ENCODE measurements around the gene RNF224.

Gene RNF224

GRCh38 chr9:137227054-137227852, at the start of gene RNF224:
RNF224 (plus strand) TSS chr9:137227502; CDS start chr9:137228336, 834 bp downstream.
- peak; percentile 63 for DNase-seq

GRCh38 chr9:137178201-137178938, 48.9 kb upstream of the RNF224 start:
- DNase-seq, result no peak

- no peak for DNase-seq
Measured at GRCh38 chr9:137178939-137179630, 48.2 kb upstream of the RNF224 start.

- no peak for DNase-seq
Measured at GRCh38 chr9:137179761-137180160, 47.5 kb upstream of the RNF224 start.

- DNase-seq, result no peak
Measured at GRCh38 chr9:137180491-137180890, 46.8 kb upstream of the RNF224 start.

GRCh38 chr9:137181680-137182079, 45.6 kb upstream of the RNF224 start:
- DNase-seq, result no peak

GRCh38 chr9:137182836-137183235, 44.5 kb upstream of the RNF224 start:
- DNase-seq, result no peak

- no peak for DNase-seq
Measured at GRCh38 chr9:137183980-137184595, 43.2 kb upstream of the RNF224 start.

- no peak for DNase-seq
Measured at GRCh38 chr9:137184881-137185660, 42.2 kb upstream of the RNF224 start.

GRCh38 chr9:137185921-137186320, 41.4 kb upstream of the RNF224 start:
- DNase-seq, result no peak

- DNase-seq, result no peak
Measured at GRCh38 chr9:137186385-137186784, 40.9 kb upstream of the RNF224 start.

- DNase-seq, result no peak
Measured at GRCh38 chr9:137187386-137187785, 39.9 kb upstream of the RNF224 start.

- no peak for DNase-seq
Measured at GRCh38 chr9:137188086-137188489, 39.2 kb upstream of the RNF224 start.

GRCh38 chr9:137188490-137189296, 38.6 kb upstream of the RNF224 start, which contains the start of the genes ANAPC2 and SSNA1:
ANAPC2 (minus strand) TSS chr9:137188560; CDS start chr9:137188532, 28 bp downstream.
SSNA1 (plus strand) TSS chr9:137188676; CDS start chr9:137188727, 51 bp downstream.
- peak; percentile 86 for DNase-seq

- DNase-seq, result no peak
Measured at GRCh38 chr9:137189297-137190295, 37.7 kb upstream of the RNF224 start.

GRCh38 chr9:137190315-137190856, 36.9 kb upstream of the RNF224 start:
- DNase-seq, result no peak

GRCh38 chr9:137191245-137191644, 36.1 kb upstream of the RNF224 start:
- DNase-seq, result no peak

GRCh38 chr9:137191691-137192447, 35.4 kb upstream of the RNF224 start:
- DNase-seq, result no peak

GRCh38 chr9:137192448-137192780, 34.9 kb upstream of the RNF224 start:
- no peak for DNase-seq
